IPS DF 19.7 (cell line): ENCODE results near the gene DUS1L.

ENCODE experiments used
- DNase-seq: peaks from one replicate; pipeline ENCODE4 v3.0.0-alpha.2; 2013; ENCODE audit warnings: low read depth, low spot score

DUS1L gene

GRCh38 chr17:82065638-82066303 lies at the start of gene DUS1L:
DUS1L (minus strand) TSS chr17:82065804; CDS start chr17:82065059, 745 bp downstream.
- DNase-seq = no peak

- DNase-seq = no peak
Observed at GRCh38 chr17:82114872-82115271, 49.3 kb upstream of the DUS1L start.

- DNase-seq = no peak
Observed at GRCh38 chr17:82114447-82114846, 48.8 kb upstream of the DUS1L start.

GRCh38 chr17:82113941-82114340 lies 48.3 kb upstream of the DUS1L start:
- no peak for DNase-seq

GRCh38 chr17:82113422-82113821 lies 47.8 kb upstream of the DUS1L start:
- DNase-seq = no peak

- DNase-seq = no peak
Observed at GRCh38 chr17:82112914-82113311, 47.3 kb upstream of the DUS1L start.

- no peak for DNase-seq
Observed at GRCh38 chr17:82112181-82112913, 46.7 kb upstream of the DUS1L start.

GRCh38 chr17:82110298-82110697 lies 44.7 kb upstream of the DUS1L start:
- no peak for DNase-seq

GRCh38 chr17:82108961-82109475 lies 43.4 kb upstream of the DUS1L start:
- DNase-seq = no peak

GRCh38 chr17:82108496-82108945 lies 42.9 kb upstream of the DUS1L start:
- no peak for DNase-seq

GRCh38 chr17:82108038-82108437 lies 42.4 kb upstream of the DUS1L start:
- DNase-seq = no peak

GRCh38 chr17:82107341-82107860 lies 41.8 kb upstream of the DUS1L start:
- no peak for DNase-seq

GRCh38 chr17:82106688-82107305 lies 41.2 kb upstream of the DUS1L start:
- DNase-seq = no peak

GRCh38 chr17:82105882-82106687 lies 40.5 kb upstream of the DUS1L start:
- DNase-seq = peak; percentile 61

- DNase-seq = no peak
Observed at GRCh38 chr17:82105417-82105881, 39.8 kb upstream of the DUS1L start.

- no peak for DNase-seq
Observed at GRCh38 chr17:82104797-82105416, 39.3 kb upstream of the DUS1L start.

GRCh38 chr17:82103553-82104451 lies 38.2 kb upstream of the DUS1L start:
- no peak for DNase-seq

GRCh38 chr17:82101767-82102679 lies 36.4 kb upstream of the DUS1L start:
- DNase-seq = no peak

GRCh38 chr17:82101301-82101715 lies 35.7 kb upstream of the DUS1L start:
- DNase-seq = no peak
